Small intestine (tissue), 7 donors: Measurements from ENCODE around the gene NF1. TPM values are rescaled to one million over a fixed set of nuclear protein-coding genes. Genes with fewer than 3 reads are reported as not detected.
A peak's percentile ranks its signal among the peaks of the same experiment; 100 is the strongest.
"Not testable (repeated sequence)": the region's sequence is repeated elsewhere in the genome, so short reads cannot be mapped to it uniquely, and the experiment has no call there.

Experiments
- DNase-seq, 2 donors: peaks; one replicate each; pipeline versions ENCODE4 v3.0.0 to v3.0.0-alpha.2; 2013
- FAIRE-seq: peaks from 2 replicates; lab custom pipeline; 2012; peaks lifted over from hg19 to GRCh38; lab: Jason Lieb, UNC
- H3K27ac ChIP-seq, 3 donors: one replicate each; pipeline ENCODE4 v1.5.1; 2013; ENCODE audit warnings: low read length in 2 of 3, mild to moderate bottlenecking in 2 of 3, control low read depth in 1 of 3, inconsistent platforms in 1 of 3, low read depth in 1 of 3, moderate library complexity in 1 of 3
- H3K27me3 ChIP-seq, 3 donors: one replicate each; pipeline ENCODE4 v1.6.1; 2013; ENCODE audit warnings: low read length in 3 of 3, inconsistent platforms in 1 of 3; ENCODE audit not compliant: control insufficient read depth in 3 of 3, insufficient read depth in 3 of 3
- H3K36me3 ChIP-seq, 3 donors: one replicate each; pipeline ENCODE4 v1.6.1; 2013; ENCODE audit warnings: low read length in 3 of 3, inconsistent platforms in 1 of 3, low read depth in 1 of 3, mild to moderate bottlenecking in 1 of 3, moderate library complexity in 1 of 3; ENCODE audit not compliant: control insufficient read depth in 3 of 3, insufficient read depth in 2 of 3
- H3K4me1 ChIP-seq, 3 donors: one replicate each; pipeline ENCODE4 v1.6.1; 2013; ENCODE audit warnings: low read length in 2 of 3, inconsistent platforms in 1 of 3, low read depth in 1 of 3, mild to moderate bottlenecking in 1 of 3, moderate library complexity in 1 of 3; ENCODE audit not compliant: control insufficient read depth in 3 of 3, insufficient read depth in 2 of 3
- H3K4me3 ChIP-seq, 3 donors: one replicate each; pipeline ENCODE4 v1.5.1; 2013; ENCODE audit warnings: low read length in 3 of 3, control low read depth in 1 of 3, inconsistent platforms in 1 of 3, low read depth in 1 of 3, mild to moderate bottlenecking in 1 of 3, moderate library complexity in 1 of 3
- H3K9me3 ChIP-seq, 2 donors: one replicate each; pipeline ENCODE4 v1.6.1; 2013; ENCODE audit warnings: low read depth in 1 of 2, low read length in 1 of 2; ENCODE audit not compliant: control insufficient read depth in 2 of 2, insufficient read depth in 1 of 2
- WGBS, 3 donors: extraction: QIAGEN DNeasy Blood & Tissue Kit; methylation state at CpG; one replicate each; pipeline ENCODE4 v1.1.7; 2013; 5-methylcytosine and 5-hydroxymethylcytosine counted together
- polyA plus RNA-seq, 4 donors: library from polyadenylated mRNA; stranded (reverse) in 3 of 4; unstranded in 1 of 4; fragments of 200-250 nt in 3 of 4; fragments of 120-200 nt in 1 of 4; gene quantifications; one replicate each; pipeline versions ENCODE4 v1.2.1 to v1.2.3, GENCODE V29; 2013
- donor health status: healthy with polysubstance abuse.
- donor health status: control.
- donor health status: control.
- donor health status: Bipolar disorder and iron deficiency.
- donor health status: healthy.

Gene NF1
- polyA plus RNA-seq, 4 donors = 7.7 to 27.3 (median 9.5) TPM

GRCh38 chr17:31379597-31380205 lies 284.9 kb downstream of the NF1 start:
- WGBS, 3 donors = 98 to 100% (median 98%) methylated on average over 1 of the region's 1 CpG

GRCh38 chr17:31381165-31381668 lies 286.4 kb downstream of the NF1 start:
- Histone ChIP-seq H3K9me3 (no peaks in the 10 kb centered on the region), H3K4me1 (no peaks in the 10 kb centered on the region), H3K36me3 (peaks cover 0 to 12% (median 0%) of the 10 kb centered on the region in 3 donors), H3K4me3 (no peak overlapping the region), H3K27ac (no peak overlapping the region), H3K27me3 (no peaks in the 10 kb centered on the region)
- no peak for FAIRE-seq
- DNase-seq = no peak

More at GRCh38 chr17:31379597-31380205, 284.9 kb downstream of the NF1 start:
- Histone ChIP-seq H3K4me1 (no peaks in the 10 kb centered on the region), H3K36me3 (peaks cover 0 to 15% (median 0%) of the 10 kb centered on the region in 3 donors), H3K4me3 (no peak overlapping the region), H3K27me3 (no peaks in the 10 kb centered on the region), H3K27ac (no peak overlapping the region), H3K9me3 (no peaks in the 10 kb centered on the region)
- no peak for DNase-seq
- FAIRE-seq = no peak

- H3K27ac ChIP-seq, FAIRE-seq: not testable (repeated sequence)
These were observed 288.0 kb downstream of the NF1 start for GRCh38 chr17:31382668-31383275.

GRCh38 chr17:31383488-31383887 lies 288.7 kb downstream of the NF1 start:
- not testable (repeated sequence) for H3K36me3 ChIP-seq

More at GRCh38 chr17:31382668-31383275, 288.0 kb downstream of the NF1 start:
- not testable (repeated sequence) for H3K9me3 ChIP-seq, H3K4me1 ChIP-seq, H3K27me3 ChIP-seq, H3K36me3 ChIP-seq, H3K4me3 ChIP-seq
- peak in 1 of 2 donors; percentile 41 for DNase-seq
- WGBS, 3 donors = 83 to 91% (median 84%) methylated on average over 11 of the region's 11 CpGs

GRCh38 chr17:31385428-31386285 lies 290.9 kb downstream of the NF1 start:
- DNase-seq (no peak), FAIRE-seq (no peak)
- no peak overlapping the region for H3K4me3 ChIP-seq
- peaks cover 0 to 3% (median 0%) of the 10 kb centered on the region in 3 donors for H3K36me3 ChIP-seq
- H3K9me3 ChIP-seq = no peaks in the 10 kb centered on the region
- H3K4me1 ChIP-seq = no peaks in the 10 kb centered on the region
- H3K27ac ChIP-seq = no peak overlapping the region
- H3K27me3 ChIP-seq = peaks cover 0 to 31% (median 0%) of the 10 kb centered on the region in 3 donors
- WGBS, 3 donors = 74 to 87% (median 85%) methylated on average over 7 of the region's 7 CpGs

More at GRCh38 chr17:31383488-31383887, 288.7 kb downstream of the NF1 start:
- DNase-seq, H3K4me1 ChIP-seq, H3K27ac ChIP-seq, H3K27me3 ChIP-seq, H3K9me3 ChIP-seq, FAIRE-seq, H3K4me3 ChIP-seq: not testable (repeated sequence)
- 87 to 96% (median 89%) methylated on average over 6 of the region's 6 CpGs for whole genome bisulfite sequencing, 3 donors

- Histone ChIP-seq H3K9me3 (no peaks in the 10 kb centered on the region), H3K27me3 (peaks cover 3 to 37% (median 4%) of the 10 kb centered on the region in 3 donors), H3K4me3 (no peak overlapping the region), H3K27ac (no peak overlapping the region), H3K4me1 (no peaks in the 10 kb centered on the region), H3K36me3 (peaks cover 0 to 3% (median 0%) of the 10 kb centered on the region in 3 donors)
- FAIRE-seq (no peak), DNase-seq (no peak)
- WGBS, 3 donors = 48 to 82% (median 60%) methylated on average over 3 of the region's 3 CpGs
These were observed 291.8 kb downstream of the NF1 start for GRCh38 chr17:31386542-31387075.

GRCh38 chr17:31387438-31387837 lies 292.7 kb downstream of the NF1 start:
- WGBS, 3 donors = 79 to 84% (median 83%) methylated on average over 12 of the region's 12 CpGs
- peaks cover 4 to 42% (median 5%) of the 10 kb centered on the region in 3 donors for H3K27me3 ChIP-seq
- H3K4me3 ChIP-seq = no peak overlapping the region
- FAIRE-seq (no peak), DNase-seq (no peak)
- H3K36me3 ChIP-seq = no peaks in the 10 kb centered on the region
- H3K4me1 ChIP-seq = peaks cover 0 to 4% (median 3%) of the 10 kb centered on the region in 3 donors
- H3K27ac ChIP-seq = no peak overlapping the region
- H3K9me3 ChIP-seq = no peaks in the 10 kb centered on the region

- peaks cover 4 to 52% (median 14%) of the 10 kb centered on the region in 3 donors for H3K27me3 ChIP-seq
- H3K9me3 ChIP-seq = no peaks in the 10 kb centered on the region
- no peaks in the 10 kb centered on the region for H3K36me3 ChIP-seq
- 73 to 96% (median 85%) methylated on average over 2 of the region's 2 CpGs for WGBS, 3 donors
- no peak overlapping the region for H3K27ac ChIP-seq
- FAIRE-seq (no peak), DNase-seq (no peak)
- peaks cover 0 to 4% (median 3%) of the 10 kb centered on the region in 3 donors for H3K4me1 ChIP-seq
- no peak overlapping the region for H3K4me3 ChIP-seq
These were observed 293.6 kb downstream of the NF1 start for GRCh38 chr17:31388351-31388750.
